Fibroblast of peridontal ligament (primary cell): ENCODE results near the gene CHRM5.
A peak's percentile ranks its signal among the peaks of the same experiment; 100 is the strongest.
"Not testable (repeated sequence)": the region's sequence is repeated elsewhere in the genome, so short reads cannot be mapped to it uniquely, and the experiment has no call there.

ENCODE experiments used
- DNase-seq: peaks from one replicate; pipeline ENCODE4 v3.0.0-alpha.2; 2010; ENCODE audit errors: extremely low read depth

CHRM5 gene

DNA sequence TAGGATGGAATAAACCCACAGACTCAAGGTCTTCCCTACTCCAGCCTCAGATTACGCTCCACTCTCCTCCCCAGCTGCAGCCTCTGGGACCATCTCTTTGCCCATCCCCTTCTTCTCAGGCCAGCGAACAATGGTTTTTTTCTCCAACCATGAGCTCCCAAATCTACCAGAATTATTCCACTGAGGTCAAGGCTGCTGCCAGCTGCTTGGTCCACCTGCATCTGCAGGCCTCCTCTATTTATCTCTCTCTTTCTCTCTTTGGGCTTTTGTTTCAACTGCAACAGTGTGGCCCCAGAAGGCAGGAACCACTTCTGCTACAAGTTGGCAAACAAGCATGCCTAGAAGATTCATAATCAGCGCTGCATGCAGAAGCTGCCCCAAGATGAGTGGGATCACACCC lies 19.1 kb downstream of the CHRM5 start:
- DNase-seq: no peak

DNA sequence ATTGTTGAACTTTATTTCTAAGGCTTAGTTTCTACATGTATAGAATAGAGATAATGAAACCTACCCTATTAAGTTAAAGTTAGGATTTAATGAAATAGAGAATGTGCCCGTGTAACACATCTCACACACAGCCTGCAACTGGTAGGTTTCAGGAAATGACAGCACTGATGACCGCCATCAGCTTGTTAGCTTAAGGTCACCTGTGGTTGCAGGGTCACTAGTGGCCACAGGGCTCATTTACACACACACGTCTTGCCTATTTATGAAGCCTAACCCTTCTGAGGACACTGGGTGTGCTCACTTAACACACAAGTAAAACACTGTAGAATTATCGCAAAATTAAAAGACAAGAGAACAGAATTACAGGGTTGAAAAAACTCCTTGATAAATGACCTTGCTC lies 20.1 kb downstream of the CHRM5 start:
- DNase-seq: no peak

DNA sequence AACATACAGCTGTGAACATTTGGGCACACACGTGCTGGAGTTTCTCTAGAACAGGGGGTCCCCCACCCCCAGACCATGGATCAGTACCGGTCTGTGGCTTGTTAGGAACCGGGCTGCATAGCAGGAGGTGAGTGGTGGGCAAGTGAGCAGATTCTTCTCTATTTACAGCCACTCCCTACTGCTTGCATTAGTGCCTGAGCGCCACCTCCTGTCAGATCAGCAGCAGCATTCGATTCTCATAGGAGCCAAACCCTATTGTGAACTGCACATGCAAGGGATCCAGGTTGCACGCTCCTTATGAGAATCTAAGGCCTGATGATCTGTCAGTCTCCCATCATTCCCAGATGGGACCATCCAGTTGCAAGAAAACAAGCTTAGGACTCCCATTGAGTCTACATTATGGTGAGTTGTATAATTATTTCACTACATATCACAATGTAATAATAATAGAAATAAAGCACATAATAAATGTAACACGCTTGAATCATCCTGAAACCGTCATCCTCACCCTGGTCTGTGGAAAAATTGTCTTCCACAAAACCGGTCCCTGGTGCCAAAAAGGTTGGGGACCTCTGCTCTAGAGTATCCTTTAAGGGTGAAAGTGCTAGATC lies 25.8 kb downstream of the CHRM5 start:
- DNase-seq: no peak

DNA sequence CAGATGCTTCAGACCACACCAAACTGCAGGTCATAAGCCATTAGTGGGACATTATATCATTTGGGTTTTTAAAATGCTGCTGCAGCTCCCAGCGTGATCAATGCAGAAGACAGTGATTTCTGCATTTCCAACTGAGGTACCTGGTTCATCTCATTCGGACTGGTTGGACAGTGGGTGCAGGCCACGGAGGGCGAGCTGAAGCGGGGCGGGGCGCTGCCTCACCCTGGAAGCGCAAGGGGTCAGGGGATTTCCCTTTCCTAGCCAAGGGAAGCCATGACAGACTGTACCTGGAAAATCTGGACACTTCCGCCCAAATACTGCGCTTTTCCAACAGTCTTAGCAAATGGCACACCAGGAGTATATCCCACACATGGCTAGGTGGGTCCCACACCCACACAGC lies 27.4 kb downstream of the CHRM5 start:
- not testable (repeated sequence) for DNase-seq

DNA sequence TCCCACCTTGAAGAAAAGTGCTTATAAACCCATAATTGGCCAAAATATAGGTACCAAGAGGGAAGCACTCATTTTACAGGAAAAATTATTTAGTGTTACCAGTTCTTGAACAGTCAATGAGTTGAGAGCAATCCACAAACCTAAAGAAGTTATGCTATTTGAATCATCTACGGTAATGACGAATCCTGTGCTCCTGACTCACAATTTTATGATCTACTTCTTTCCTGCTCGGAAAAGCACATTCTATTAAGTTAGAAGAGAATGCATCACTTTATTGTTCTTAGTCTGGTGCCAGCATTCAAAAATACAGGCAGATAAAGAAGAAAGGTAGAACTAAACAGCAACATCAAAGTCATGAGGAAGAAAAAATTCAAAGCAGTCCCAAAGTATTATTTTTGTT lies 33.2 kb downstream of the CHRM5 start:
- no peak for DNase-seq

DNA sequence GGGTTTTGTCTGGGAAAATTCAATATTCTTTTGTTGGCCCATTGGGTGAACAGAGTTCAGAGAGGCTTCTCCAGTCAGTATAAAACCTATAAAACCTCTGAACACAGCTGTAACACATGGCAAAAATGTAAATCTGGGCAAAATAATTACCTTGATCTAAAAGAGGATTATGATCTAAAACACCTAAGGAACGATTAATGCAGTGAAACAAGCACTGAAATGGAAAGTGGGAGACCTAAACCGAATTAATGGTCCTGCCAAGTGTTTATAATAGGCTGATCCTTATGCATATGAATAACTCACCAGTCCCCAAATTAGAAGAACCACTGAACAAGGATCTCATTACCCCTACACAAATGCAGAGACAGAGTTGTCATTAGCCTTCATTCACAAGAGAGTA lies 38.1 kb downstream of the CHRM5 start:
- DNase-seq: no peak

DNA sequence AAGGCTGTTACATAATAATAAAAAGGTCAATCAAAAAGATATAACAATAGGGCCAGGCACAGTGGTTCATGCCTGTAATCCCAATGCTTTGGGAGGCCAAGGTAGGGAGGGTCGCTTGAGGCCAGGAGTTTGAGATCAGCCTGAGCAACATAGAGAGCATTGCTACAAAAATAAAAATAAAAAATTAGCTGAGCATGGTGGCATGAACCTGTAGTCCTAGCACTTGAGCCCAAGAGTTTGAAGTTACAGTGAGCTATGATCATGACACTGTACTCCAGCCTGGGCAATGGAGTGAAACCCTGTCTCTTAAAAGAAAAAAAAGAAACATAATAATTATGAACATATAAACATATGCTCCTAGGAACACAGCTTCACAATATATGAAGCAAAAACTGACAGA lies 41.4 kb downstream of the CHRM5 start:
- no peak for DNase-seq

DNA sequence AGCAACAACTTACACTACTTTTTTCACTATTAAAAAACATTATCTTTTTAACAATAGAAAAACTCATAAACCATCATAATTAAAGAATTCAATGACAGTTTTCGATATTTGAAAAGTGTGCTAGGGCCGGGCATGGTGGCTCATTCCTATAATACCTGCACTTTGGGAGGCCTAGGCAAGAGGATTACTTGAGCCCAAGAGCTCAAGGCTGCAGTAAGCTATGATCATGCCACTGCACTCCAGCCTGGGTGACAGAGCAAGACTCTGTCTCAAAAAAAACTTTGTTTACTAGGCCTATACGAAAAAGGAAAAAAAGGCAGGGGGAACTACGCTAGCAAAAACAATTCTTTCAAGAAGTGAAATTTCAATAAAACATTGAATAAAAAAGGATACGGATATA lies 42.6 kb downstream of the CHRM5 start:
- no peak for DNase-seq

DNA sequence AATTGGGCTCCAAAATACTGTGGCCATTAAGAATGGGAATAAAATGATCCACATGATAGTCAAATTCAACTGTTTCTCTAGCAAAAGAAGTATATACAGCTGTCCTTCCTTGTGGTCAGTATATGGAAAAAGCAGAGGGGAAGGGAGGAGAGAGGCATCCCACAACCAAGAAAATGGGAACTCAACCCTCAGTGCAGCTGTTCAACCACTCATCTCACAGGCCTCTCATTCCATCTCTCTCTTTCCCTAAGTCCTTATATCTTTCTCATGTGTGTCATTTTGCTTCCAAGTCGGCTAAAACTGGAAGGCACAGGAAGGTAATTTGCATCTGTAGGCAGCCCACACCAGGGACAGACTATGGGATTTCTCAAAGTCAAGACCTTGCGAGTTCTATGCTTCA lies 43.2 kb downstream of the CHRM5 start:
- DNase-seq: no peak

DNA sequence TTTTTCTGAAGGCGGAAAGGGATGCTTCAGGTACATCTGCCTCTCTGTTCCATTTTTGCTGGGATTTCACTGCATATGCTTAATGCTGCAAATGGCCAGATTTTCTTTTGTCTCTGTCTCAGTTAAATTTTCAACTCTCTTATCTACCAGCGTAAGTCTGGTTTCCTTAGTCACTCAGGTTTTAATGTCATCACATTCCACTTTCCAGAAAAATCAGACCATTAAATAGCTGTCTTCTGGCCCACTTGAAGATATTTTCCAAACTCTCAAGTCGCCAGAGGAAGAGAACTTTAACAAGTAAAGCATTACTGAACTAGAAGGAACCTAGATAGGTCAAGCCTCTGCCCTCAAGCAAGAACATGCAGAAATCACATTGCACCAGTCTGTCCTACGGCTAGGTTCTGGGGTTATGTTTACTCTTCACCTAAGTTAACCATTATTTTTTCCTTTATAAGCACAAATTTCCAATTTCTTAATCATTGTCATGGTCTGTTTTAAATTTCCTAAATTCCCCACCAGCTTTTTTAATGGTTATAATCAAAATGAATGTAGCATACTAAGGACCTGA lies 44.2 kb downstream of the CHRM5 start:
- no peak for DNase-seq

DNA sequence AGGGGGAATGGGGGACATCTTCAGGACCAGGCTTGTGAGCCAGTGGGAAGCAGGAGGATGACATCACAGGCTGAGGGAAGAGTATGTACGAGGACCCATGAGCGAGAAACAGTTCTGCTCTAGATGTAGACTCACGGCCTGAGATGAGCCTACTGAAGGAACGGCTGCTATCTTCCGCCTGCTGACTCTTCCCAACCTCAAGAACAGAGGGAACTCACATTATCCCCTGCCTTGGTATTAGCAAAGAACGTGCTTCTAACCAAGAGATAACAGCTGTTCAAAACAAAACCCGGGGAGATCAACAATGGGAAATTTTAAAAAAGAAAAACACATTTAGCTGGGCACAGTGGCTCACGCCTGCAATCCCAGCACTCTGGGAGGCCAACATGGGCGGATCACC lies 45.4 kb downstream of the CHRM5 start:
- no peak for DNase-seq

DNA sequence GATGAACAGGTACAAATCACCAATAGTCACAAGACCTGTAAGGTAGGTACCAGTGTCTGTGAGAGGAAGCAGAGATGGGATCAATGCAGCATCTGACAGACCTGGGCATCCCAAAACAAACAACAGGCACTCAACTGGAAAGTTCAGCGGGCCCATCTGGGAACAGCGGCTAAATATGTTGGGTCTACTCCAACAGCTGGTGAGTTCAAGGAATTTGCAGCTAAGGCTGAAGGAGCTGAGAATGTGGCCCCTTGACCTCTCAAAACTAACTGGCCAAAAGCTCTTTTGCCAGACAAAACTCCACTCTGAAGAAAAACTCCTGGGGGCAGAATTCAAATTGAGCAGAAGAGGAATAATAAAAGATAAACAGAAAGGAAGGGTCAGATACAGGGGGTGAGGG lies 46.3 kb downstream of the CHRM5 start:
- peak; percentile 10 for DNase-seq

DNA sequence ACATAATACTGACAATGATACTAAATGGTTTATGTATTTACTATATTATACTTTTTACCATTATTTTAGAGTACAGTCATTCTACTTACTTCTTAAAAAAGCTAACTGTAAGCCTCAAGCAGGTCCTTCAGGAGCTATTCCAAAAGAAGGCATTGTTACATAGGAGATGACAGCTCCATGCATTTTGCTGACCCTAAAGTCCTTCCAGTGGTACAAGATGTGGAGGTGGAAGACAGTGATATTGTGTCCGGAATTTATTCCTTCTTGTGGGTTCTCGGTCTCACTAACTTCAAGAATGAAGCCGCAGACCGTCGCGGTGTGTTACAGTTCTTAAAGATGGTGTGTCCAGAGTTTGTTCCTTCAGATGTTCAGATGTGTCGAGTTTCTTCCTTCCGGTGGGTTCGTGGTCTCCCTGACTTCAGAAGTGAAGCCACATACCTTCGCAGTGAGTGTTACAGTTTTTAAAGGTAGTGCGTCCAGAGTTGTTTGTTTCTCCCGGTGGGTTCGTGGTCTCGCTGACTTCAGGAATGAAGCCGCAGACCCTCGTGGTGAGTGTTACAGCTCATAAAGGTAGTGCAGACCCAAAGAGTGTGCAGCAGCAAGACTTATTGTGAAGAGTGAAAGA lies 49.8 kb downstream of the CHRM5 start:
- no peak for DNase-seq

DNA sequence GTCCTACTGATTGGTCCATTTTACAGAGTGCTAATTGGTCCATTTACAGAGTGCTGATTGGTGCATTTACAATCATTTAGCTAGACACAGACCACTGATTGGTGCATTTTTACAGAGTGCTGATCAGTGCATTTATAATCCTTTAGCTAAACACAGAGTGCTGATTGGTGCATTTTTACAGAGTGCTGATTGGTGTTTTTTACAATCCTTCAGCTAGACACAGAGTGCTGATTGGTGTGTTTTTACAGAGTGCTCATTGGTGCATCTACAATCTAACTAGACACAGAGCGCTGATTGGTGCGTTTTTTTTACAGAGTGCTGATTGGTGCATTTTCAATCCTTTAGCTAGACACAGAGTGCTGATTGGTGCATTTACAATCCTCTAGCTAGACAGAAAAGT lies 50.4 kb downstream of the CHRM5 start:
- DNase-seq: not testable (repeated sequence)

DNA sequence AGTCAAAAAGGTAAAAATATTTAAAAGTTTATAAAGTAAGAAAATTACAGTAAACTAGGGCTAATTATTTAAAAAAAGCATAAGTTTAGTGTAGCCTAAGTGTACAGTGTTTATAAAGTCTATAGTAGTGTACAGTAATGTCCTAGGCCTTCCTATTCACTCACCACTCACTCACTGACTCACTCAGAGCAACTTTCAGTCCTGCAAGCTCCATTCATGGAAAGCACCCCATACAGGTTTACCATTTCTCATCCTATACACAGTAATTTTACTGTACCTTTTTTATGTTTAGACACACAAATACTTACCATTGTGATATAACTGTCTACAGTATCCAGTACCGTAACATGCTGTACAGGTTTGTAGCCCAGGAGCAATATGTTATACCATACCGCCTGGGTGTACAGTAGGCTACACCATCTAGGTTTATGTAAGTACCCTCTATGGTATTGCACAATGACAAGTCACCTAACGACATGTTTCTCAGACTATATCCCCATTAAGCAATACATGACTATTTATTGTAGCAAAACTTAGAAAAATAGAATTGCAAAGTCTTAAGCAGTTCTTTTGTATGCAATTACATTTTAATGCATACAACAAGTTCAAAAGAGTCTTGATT lies 51.2 kb downstream of the CHRM5 start:
- no peak for DNase-seq

DNA sequence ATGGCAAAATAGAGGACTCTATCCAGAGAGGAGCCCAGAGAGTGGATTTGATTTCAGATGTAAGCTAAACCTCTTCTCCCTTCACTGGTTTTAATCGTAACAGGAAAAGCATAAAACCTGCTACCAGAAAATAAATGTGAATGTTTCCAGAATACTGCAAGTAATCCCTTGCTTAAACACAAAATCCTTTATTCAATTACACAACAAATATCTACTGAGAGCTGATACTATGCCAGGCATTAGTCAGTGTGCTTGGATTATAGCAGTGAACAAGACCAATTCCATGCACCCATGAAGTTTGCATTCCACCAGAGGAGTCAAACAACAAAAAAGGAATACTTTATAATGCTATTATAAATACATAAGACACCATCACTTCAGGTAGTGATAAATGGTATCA lies 55.6 kb downstream of the CHRM5 start:
- peak; percentile 42 for DNase-seq

DNA sequence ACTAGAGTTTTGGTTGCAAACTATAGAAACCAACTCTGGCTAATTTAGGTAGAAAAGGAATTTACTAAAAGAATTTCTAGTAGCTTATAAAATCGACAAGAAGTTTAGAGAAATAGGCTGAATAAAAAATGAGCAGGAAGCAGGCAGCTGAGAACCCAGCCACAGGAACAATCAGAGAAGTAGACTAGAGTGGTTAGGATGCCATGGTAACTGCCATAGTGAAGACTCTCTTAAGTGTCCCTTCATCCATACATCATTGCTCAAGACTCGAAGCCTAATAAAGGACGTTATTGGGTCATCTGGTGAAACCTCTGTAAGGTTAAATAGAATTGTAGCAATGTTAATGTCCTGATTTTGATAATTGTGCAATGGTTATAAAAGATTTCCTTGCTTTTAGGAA lies 57.0 kb downstream of the CHRM5 start:
- no peak for DNase-seq

DNA sequence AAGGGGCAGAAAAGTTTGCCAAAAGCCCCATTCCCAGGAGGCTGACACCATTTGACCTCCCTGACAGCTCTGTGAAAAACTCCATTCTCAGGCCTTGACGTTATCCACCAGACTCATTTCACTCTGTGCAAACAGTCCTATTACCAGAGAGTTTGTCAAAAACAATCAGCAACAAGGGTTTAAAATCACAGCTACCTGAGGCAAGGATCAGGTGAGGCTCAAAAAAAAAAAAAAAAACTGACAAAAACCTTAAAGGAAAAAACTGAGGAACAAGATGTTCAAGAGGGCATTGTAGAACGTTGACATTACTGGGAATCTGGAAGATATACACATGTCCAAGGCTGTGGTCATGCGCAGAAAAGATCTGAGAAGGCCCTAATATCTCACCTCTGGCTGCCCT lies 59.3 kb downstream of the CHRM5 start:
- no peak for DNase-seq

DNA sequence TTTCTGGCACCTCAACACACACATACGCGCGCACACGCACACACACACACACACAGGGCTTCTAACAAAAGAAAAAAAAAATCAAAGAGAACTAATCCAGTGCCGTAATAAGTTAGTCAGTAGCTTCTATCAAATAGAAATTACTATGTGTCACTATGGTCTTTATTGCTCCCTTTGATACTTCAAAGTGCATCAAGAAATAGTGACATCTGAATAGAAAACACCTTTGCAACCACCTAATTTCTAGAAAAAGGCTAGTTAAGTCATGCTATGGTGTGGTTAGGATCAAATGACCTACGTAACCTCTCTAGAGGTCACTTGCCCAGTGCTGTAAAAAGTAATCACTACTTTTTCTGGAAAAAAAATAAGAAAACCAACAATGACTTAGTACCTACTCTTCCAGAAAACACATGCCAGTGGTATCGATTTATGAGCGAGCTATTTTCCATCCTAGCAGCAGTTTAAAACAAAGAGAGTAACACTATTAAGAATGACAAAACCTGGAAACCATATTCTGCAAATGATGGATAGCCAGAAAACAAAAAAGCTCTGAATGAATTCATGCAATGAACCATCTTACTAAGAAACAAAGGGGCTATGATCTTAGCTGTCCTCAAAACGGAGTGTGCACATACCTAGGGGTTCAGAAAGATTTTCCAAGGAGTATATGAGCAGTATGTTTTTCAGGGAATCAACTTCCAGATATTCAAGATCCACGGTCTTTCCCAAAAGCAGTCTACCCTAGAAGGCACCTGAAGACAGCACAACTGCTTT lies 63.9 kb downstream of the CHRM5 start:
- DNase-seq: no peak

DNA sequence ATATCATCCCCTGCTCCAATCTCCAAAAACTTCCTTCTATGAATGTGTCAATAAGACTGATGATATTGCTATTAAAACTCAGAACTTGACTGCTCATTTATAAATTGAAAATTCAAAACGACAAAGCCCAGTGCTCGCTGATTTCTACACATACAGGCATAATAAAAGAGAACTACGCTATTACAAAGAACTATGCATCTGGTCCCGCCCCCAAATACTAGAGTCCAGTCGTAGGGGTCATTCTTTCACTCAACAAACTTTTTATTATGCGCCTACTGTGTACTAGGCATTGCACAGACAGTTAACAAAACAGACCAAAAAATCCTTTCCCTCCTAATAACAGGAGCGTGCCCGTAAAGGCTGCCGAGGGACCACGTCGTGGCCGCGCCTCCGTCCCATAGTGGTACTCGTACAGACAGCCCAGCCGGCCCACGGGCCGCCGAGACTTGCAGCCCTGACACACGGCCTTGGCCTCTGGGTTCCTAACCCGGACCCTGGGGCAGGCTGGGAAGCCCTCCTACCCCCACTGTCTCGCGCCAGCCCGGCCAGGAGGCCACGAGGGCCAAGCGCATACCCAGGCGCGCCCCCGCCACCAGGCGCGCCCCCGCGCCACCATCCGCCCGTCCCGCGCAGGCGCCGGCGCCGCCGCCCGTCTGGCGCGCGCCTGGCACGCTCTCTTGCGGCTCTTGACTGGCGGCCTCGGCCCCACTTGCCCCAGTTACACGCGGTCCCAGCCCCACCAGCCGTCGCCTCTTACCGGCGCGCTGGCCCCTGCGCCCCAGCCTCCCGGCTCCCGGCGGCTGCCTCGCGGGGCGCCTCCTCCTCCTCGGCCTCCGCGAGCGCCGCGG lies 70.0 kb downstream of the CHRM5 start:
- peak; percentile 59 for DNase-seq
